ENCODE data around the gene R3HDM2. TPM values are rescaled to one million over a fixed set of nuclear protein-coding genes. Genes with fewer than 3 reads are reported as not detected.

R3HDM2 gene
- total and polyA plus RNA-seq, 2 of the 13 experiments (the other 11 are each of a cell fraction or from before 2014, with no cell fraction given), result 11.1 to 23.5 TPM

DNA sequence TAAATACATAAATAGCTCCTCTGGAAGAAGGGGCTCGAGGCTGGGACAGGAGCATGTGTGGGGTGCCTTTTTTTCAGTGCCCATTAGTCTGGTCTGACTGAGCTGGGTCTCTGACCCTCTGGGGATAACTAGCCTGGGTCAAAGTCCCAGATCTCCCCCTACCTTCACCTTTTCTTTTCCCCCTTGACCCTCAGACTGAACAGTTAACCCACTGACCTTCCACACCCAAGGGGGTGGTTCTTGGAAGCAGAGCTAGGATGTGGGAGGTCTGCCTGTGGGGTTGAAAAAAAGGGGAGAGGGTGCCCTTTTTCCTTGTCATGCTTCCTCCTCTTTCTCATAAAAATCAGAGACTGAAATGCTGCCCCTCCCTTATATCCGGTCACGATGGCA is 27.8 kb upstream of the R3HDM2 start (continued):
- TF ChIP-seq, protein P1, sequence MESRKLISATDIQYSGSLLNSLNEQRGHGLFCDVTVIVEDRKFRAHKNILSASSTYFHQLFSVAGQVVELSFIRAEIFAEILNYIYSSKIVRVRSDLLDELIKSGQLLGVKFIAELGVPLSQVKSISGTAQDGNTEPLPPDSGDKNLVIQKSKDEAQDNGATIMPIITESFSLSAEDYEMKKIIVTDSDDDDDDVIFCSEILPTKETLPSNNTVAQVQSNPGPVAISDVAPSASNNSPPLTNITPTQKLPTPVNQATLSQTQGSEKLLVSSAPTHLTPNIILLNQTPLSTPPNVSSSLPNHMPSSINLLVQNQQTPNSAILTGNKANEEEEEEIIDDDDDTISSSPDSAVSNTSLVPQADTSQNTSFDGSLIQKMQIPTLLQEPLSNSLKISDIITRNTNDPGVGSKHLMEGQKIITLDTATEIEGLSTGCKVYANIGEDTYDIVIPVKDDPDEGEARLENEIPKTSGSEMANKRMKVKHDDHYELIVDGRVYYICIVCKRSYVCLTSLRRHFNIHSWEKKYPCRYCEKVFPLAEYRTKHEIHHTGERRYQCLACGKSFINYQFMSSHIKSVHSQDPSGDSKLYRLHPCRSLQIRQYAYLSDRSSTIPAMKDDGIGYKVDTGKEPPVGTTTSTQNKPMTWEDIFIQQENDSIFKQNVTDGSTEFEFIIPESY (CRISPR knock-in tag; IDR thresholded peaks at IDR 0.05), result no peak
- TF ChIP-seq, protein P2, sequence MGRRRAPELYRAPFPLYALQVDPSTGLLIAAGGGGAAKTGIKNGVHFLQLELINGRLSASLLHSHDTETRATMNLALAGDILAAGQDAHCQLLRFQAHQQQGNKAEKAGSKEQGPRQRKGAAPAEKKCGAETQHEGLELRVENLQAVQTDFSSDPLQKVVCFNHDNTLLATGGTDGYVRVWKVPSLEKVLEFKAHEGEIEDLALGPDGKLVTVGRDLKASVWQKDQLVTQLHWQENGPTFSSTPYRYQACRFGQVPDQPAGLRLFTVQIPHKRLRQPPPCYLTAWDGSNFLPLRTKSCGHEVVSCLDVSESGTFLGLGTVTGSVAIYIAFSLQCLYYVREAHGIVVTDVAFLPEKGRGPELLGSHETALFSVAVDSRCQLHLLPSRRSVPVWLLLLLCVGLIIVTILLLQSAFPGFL (CRISPR knock-in tag; IDR thresholded peaks at IDR 0.05), result no peak

DNA sequence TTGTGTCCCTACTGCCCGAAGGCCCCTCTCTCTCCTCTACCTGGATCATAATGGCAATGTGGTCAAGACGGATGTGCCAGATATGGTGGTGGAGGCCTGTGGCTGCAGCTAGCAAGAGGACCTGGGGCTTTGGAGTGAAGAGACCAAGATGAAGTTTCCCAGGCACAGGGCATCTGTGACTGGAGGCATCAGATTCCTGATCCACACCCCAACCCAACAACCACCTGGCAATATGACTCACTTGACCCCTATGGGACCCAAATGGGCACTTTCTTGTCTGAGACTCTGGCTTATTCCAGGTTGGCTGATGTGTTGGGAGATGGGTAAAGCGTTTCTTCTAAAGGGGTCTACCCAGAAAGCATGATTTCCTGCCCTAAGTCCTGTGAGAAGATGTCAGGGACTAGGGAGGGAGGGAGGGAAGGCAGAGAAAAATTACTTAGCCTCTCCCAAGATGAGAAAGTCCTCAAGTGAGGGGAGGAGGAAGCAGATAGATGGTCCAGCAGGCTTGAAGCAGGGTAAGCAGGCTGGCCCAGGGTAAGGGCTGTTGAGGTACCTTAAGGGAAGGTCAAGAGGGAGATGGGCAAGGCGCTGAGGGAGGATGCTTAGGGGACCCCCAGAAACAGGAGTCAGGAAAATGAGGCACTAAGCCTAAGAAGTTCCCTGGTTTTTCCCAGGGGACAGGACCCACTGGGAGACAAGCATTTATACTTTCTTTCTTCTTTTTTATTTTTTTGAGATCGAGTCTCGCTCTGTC is 26.1 kb upstream of the R3HDM2 start:
- Histone ChIP-seq H3K79me2 (ENCODE audit: insufficient read depth, low read length) (peaks cover 15% of the 10 kb centered on the region), H3K9me3 (ENCODE audit: low read length) (no peaks in the 10 kb centered on the region), H2AFZ (ENCODE audit: low read length) (no peak overlapping the region), H3K36me3 (replicated peaks in 1 of 2; ENCODE audit: control insufficient read depth in 1 of 2, insufficient read depth in 2 of 2, low read length in 2 of 2) (no peaks in the 10 kb centered on the region), H3K9ac (ENCODE audit: insufficient read depth, low read depth, low read length) (peak overlapping the region; percentile 80; the same call in 1 of the 2 replicates), H3K27me3 (ENCODE audit: control insufficient read depth in 1 of 2, insufficient read depth in 2 of 2, low read length in 2 of 2) (no peaks in the 10 kb centered on the region; a peak in 1 of 5 replicates), H3K4me1 (ENCODE audit: insufficient read depth, low read length) (peaks cover 82% of the 10 kb centered on the region), H3K4me2 (ENCODE audit: low read depth, low read length) (peak overlapping the region; percentile 99), H3K4me3 (replicated peaks in 1 of 3; ENCODE audit: insufficient read depth in 1 of 3, low read depth in 2 of 3, low read length in 3 of 3) (peak overlapping the region; percentile 15 to 83 (median 66); a peak in 5 of 6 replicates), H3K27ac (ENCODE audit: extremely low read length, insufficient read depth, low read length) (no peak overlapping the region), H4K20me1 (ENCODE audit: insufficient read depth, low read length) (no peaks in the 10 kb centered on the region)
- 96% methylated on average over 6 of the region's 6 CpGs for WGBS (ENCODE audit: low lambda C conversion rate)
- CTCF ChIA-PET (ENCODE audit: low intra/inter-chr PET ratio, low total read pairs), result interaction anchor here (6.1 kb wide), 1 partner anchor 149 kb away, joined by 66 read pairs; no protein-coding TSS in a partner anchor
- TF ChIP-seq ZFP90 (CRISPR knock-in tag; IDR thresholded peaks at IDR 0.05; ENCODE audit: borderline replicate concordance), result no peak
- TF ChIP-seq, protein P3, sequence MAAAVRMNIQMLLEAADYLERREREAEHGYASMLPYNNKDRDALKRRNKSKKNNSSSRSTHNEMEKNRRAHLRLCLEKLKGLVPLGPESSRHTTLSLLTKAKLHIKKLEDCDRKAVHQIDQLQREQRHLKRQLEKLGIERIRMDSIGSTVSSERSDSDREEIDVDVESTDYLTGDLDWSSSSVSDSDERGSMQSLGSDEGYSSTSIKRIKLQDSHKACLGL (CRISPR knock-in tag; IDR thresholded peaks at IDR 0.05), result 0 out of 2 replicates have a peak, but pooled peaks have one; percentile 6
- intact Hi-C loops (cut with micrococcal nuclease; ENCODE audit: unreplicated experiment) (loop anchor here (10.0 kb wide), 1 partner anchor 702 kb away; the partner anchor contains the start of gene PRIM1), in situ Hi-C loops (cut with HindIII; ENCODE audit: extremely low pct_ligation_motif_present, low pct_unique_long_range_greater_than_20kb) (loop anchor here (5.0 kb wide), 1 partner anchor 195 kb away; no protein-coding TSS in a partner anchor)
- POLR2A ChIA-PET, result interaction anchor here (2.3 to 3.2 kb wide), 2 partner anchors 27 to 88 kb away, joined by 9 to 24 read pairs; no protein-coding TSS in a partner anchor
- FAIRE-seq, result no peak
- BruUV-seq (replicated peaks), result no TSS peak
- DNase-seq (ENCODE audit: low spot score), result no peak
- no peak for ATAC-seq
